NCI-H1048 (cell line): Measurements from ENCODE around the gene REXO5.
"Not testable (repeated sequence)": the region's sequence is repeated elsewhere in the genome, so short reads cannot be mapped to it uniquely, and the experiment has no call there.

Experiments used
- DNase-seq: peaks from one replicate; lab custom pipeline; 2025; lab: John Stamatoyannopoulos, UW

REXO5 gene, protein sequence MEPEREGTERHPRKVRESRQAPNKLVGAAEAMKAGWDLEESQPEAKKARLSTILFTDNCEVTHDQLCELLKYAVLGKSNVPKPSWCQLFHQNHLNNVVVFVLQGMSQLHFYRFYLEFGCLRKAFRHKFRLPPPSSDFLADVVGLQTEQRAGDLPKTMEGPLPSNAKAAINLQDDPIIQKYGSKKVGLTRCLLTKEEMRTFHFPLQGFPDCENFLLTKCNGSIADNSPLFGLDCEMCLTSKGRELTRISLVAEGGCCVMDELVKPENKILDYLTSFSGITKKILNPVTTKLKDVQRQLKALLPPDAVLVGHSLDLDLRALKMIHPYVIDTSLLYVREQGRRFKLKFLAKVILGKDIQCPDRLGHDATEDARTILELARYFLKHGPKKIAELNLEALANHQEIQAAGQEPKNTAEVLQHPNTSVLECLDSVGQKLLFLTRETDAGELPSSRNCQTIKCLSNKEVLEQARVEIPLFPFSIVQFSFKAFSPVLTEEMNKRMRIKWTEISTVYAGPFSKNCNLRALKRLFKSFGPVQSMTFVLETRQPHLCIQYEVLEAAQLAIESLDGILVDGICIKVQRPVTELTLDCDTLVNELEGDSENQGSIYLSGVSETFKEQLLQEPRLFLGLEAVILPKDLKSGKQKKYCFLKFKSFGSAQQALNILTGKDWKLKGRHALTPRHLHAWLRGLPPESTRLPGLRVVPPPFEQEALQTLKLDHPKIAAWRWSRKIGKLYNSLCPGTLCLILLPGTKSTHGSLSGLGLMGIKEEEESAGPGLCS

GRCh38 chr16:20806168-20807050 is at the start of gene REXO5, which contains the start of gene ERI2:
Gene REXO5, plus strand, starts transcription at chr16:20806527. Its CDS starts 427 bp downstream, at chr16:20806954.
Gene ERI2, minus strand, starts transcription at chr16:20806472. Its CDS starts 42 bp downstream, at chr16:20806430.
- DNase-seq, result peak; percentile 63

- DNase-seq, result no peak
These were observed 46.0 kb upstream of the REXO5 start for GRCh38 chr16:20760346-20760745.

- no peak for DNase-seq
These were observed 45.2 kb upstream of the REXO5 start for GRCh38 chr16:20761175-20761574.

- no peak for DNase-seq
These were observed 43.8 kb upstream of the REXO5 start for GRCh38 chr16:20762404-20763123.

DNA sequence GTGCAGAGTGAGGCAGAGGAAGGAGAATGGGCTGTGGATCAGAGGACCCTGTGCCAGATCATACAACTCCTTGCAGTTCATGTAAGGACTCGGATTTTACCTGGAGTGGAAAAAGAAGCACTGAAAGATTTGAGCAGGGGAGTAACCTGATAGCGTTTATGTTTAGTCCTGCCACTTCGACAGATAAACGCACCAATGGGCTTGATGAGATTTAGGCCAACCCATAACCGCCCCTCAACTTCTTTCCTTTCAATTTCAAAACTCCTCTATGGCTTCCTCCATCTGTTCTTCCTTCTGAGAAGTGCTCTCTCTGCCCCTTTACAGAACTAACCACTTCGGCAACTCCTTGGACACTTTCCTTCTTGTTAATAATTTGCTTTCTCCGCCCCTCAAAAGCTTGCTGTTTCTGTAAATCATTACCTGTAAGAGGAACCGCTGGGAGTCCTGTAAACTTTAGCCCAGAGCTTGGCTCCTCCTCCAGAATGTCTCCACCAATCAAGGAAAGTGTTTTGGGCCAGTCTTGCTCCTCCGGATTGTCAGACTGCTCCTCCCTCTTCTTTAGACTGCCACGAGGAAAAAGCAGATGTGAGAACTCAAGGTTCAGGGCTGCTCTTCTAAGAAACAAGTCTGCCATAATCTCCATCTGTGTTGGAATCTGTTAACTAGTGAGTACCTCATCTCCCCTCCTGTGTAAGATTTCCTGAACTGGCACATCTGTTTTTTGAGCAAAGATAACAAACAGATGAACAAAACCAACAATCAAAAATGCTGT is 42.7 kb upstream of the REXO5 start, which contains the start of gene ACSM3:
TSS of gene ACSM3 (plus strand) at position 554 of the 772 bp plus-strand sequence. CDS start 6,021 bp downstream, outside the sequence.
- no peak for DNase-seq

DNA sequence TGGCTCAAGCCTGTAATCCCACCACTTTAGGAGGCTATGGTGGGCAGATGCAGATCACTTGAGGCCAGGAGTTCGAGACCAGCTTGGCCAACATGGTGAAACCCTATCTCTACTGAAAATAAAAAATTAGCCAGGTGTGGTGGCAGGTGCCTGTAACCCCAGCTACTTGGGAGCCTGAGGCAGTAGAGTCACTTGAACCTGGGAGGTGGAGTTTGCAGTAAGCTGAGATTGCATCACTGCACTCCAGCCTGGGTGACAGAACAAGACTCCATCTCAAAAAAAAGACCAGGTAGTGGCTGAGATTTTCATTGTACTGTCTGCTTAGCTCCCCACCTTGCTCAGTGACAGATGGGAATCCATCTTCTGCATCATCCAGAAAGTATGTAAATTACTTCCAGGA is 41.9 kb upstream of the REXO5 start:
- DNase-seq, result not testable (repeated sequence)

DNA sequence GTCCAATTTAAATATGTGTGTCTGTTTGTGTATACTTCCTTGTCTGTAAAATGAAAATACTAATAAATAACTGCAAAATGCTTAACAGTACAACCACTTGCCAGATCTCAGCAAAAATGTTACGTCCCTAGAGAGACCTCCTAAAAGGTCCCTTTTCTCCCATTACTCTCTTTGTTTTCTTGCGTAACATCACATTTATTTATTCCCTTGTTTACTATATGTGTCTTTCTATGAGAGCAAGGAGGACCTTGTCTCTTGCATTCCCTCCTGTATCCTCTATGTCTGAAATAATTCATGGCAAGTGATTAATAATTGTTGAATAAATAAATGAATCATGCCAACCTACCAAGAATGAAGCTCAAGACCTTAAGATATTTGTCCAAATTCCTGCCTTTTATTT is 40.6 kb upstream of the REXO5 start:
- DNase-seq, result no peak

DNA sequence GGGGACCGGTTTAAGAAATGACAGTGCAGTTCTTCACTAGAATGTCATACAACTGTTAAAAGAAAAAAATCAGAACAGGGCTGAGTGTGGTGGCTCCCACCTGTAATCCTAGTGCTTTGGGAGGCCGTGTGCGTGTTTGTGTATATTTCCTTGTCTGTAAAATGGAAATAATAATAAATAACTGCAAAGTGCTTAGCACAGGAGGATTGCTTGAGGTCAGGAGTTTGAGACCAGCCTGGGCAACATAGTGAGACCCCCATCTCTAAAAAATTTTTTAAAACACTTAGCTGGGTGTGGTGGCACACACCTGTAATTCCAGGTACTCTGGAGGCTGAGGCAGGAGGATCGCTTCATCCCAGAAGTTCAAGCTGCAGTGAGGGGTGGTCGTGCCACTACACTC is 40.0 kb upstream of the REXO5 start:
- DNase-seq, result no peak

DNA sequence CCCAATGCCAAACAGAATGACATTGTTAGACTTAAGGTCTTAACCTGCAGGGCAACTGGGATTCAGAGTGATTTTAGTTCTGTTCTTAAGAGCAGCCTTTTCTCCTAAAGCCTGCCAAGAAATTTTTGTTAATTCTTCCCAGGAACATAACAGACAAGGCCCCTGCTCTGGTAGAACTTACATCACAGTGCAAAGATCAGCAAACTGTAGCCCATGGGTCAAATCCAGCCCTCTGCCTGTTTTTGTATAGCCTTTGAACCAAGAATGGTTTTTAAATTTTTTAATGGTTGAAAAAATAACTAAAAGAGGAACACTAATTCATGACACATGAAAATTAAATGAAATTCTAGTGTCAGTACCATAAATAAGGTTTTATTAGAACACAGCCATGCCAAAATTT is 38.8 kb upstream of the REXO5 start:
- DNase-seq, result no peak

DNA sequence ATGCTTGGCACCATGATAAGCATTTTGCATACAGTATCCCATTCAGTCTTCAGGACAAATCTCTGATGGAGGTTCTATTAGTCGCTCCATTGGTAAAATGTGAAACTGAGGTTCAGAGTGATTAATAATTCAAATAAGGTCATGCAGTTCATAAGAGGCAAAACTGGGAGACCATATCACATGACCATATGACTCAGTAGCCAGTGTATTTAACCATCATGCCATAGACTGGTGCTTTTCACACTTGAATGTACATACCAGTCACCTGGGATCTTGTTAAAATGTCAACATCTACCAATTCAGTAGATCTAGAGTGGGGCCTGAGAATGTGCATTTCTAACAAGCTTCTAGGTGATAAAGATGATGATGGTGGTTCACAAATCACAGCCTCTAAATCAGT is 38.2 kb upstream of the REXO5 start:
- no peak for DNase-seq

DNA sequence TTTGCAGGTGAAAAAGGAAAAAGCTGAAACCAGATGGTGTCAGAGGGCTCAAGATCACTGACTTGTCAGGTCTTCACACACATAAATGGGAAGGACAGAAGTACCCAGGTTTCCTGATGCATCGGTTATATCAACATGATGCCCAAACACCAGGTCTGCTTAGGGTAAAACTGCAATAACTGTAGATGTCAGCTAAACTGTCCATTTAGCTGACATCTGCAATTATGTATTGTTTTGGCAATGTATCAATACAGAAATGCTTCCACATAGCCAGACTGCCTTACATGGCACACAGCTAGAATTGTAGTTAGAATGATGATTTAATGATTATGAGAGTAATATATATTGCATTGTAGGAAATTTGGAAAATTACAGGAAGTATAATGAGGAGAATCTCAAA is 37.5 kb upstream of the REXO5 start:
- no peak for DNase-seq

GRCh38 chr16:20773679-20774078 is 32.6 kb upstream of the REXO5 start:
- DNase-seq, result no peak

DNA sequence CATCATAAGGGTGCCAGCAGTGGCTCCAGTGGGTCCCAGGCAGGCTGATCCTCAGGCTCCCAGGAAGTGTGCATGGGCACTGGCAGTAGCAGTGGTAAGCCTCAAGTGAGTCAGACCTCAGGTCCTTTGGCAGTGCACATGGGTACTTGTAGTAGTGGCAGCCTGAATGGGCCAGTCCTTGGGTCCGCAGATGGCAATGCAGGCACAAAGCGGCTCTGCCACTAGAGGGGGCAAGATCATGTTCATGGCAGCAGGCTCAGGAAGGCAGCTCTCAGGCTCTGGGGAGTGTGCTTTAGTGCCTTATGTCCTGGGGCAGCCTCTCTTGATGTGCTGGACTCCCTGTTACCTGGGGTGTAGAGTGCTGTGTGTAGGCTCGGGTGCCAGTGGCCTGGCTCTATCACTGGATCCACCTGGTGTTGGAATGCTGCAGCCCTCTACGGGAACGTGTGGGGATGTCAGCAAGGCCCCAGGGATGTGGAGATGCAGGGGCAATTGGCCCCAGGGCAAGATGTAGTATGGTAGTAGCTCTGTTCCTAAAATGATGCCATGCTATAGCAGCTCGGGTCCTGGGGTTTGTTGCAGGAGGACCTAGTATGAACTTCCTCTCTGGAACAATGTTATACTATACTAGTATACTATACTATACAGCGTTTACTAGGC is 31.5 kb upstream of the REXO5 start:
- no peak for DNase-seq

- DNase-seq, result no peak
These were observed 24.6 kb upstream of the REXO5 start for GRCh38 chr16:20781697-20782096.

DNA sequence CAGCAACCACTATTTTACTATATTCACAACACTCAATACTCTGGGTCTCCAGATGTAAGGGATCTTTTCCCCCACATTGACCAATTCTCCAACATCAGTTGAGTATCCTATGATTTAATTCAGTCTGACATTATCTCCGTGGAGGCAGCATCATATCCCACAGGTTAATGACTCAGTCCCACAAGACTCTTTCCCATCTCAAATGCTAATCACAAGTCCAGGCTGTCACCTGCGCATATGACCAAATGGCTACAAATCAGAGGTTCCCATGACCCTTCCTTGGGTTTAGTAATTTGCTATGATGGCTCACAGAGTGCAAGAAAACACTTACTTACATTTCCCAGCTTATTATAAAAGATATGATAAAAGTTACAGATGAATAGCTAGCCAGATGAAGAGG is 23.9 kb upstream of the REXO5 start:
- DNase-seq, result no peak

DNA sequence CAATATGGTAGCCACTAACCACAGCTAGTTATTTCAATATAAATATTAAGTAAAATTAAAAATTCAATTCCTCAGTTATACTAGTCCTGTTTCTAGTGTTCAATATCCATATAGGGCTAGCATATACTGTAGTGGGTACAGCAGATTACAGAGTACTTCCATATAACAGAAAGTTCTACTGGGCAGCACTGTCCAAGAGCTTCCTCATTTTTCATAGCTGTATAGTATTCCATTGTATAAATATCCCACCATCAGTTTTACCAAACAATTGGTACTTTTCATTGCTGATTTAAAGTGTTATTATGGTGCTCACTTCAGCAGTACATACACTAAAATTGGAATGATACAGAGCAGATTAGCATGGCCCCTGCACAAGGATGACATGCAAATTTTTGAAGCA is 22.1 kb upstream of the REXO5 start:
- no peak for DNase-seq

DNA sequence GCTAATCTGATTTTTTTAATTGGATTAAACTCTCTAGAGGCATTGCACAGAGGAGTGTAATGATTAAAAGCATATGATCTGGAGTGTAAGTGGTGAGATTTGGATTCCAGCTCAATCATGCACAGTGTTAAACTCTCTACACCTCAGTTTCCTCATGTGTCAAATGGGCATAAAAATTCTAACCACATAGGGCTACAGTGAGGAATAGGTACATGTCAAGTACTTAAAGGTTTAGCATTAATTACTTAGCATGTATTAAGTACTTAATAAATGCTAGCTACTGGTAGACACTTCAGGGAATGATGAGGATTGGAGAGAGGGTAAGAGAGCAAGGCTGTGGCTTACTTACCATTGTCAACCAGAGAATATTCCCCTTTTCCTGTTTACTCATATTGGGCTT is 17.2 kb upstream of the REXO5 start:
- DNase-seq, result no peak

GRCh38 chr16:20791923-20792612 is 14.3 kb upstream of the REXO5 start:
- DNase-seq, result no peak

- DNase-seq, result no peak
These were observed 8.0 kb upstream of the REXO5 start for GRCh38 chr16:20798364-20798763.
